CD4-positive, alpha-beta T cell treated with Interleukin-6 at 100 ng/mL for 8 hours (primary cell): ENCODE results near the gene ACOXL.
"Not testable (repeated sequence)": the region's sequence is repeated elsewhere in the genome, so short reads cannot be mapped to it uniquely, and the experiment has no call there.

Experiments
- DNase-seq: peaks from one replicate; pipeline ENCODE4 v3.0.0-alpha.2; 2020; ENCODE audit warnings: mixed read lengths, low spot score

ACOXL gene

DNA sequence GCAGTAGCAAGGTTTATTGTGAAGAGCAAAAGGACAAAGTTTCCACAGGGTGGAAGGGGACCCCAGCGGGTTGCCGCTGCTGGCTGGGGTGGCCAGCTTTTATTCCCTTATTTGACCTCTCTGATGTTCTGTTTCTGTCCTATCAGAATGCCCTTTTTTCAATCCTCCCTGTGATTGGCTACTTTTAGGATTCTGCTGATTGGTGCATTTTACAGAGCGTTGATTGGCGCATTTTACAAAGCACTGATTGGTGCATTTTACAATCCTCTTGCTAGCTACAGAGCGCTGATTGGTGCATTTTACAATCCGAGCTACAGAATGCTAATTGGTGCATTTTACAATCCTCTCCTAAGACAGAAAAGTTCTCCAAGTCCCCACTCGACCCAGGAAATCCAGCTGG, 123.5 kb downstream of the ACOXL start:
- DNase-seq, result not testable (repeated sequence)

DNA sequence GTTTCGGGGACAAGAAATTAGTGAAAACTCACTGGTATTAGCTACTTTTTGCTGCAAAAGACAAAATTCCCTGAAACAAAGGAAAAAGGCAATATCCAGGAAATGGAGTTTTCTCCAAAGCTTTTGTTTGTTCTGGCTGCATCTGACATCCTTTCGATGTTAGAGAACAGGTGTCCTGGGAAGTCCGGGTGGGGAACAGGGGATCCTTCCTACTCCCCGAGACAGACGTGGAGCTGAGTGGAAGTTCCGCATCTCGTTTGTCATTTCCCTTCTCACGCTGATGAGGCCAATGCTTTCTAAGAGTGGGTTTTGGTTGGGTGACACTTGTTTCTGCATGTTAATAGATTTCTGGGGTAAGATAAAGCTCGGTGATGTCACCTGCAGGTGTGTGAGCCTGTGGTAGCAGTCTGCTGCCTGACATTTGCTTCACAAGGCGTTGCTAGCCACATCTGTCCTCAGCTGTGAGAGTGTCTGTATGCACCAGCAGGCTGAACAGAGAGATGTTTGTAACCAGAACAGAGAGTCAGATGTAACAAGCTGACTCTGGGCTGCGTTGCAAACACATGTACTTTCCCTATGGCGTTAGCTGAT, 125.9 kb downstream of the ACOXL start:
- DNase-seq, result peak; percentile 83

DNA sequence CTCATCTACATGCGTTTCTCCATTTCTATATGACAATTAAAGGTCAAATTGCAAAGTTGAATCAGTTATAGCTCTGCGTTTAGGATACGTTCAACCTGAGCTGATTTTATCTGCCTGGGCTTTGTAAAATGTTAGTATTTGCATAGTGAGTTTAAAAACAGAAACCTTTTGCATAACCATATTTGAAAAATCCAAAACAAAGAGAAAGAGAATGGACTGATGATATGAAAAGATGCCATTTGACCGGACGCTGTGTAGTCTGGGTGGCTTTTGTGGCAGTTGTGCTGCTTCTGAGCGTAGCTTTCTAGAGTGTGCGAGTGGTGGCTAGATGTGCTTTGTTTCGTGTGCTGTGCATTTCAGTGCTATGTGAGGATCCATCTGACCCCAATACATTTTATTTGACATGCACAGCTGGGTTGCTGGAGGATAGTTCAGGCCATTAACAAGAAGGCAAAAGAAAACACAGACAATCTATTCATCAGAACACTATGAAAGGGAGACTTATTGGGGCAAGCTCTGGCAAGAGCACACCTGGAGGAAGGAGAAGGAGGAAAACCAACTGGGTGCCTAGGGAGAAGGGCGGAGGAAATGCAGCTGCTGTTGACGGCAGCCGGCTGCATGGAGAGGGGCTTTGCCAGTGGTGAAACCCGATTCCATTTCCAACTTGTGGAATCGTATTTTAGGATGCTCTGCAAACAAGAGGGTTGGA, 126.8 kb downstream of the ACOXL start:
- no peak for DNase-seq

DNA sequence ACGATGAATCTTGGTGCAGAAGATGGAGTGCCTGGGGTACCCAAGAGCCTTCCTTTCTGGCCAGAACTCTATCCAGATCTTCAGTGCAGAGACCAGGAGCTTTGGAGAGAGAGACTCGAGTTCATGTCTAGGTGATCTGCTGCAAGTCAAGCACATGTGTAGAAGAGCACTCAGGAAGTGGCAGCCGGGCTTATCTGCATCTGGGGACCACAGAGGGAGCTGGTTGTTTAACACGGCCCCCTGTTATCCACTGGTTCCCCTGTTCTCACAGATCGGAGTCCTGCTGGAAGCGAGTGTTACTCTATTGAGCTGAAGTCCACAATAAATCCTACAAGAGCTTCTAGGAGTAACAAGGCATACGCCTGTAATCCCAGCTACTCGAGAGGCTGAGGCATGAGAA, 128.3 kb downstream of the ACOXL start:
- DNase-seq, result peak; percentile 19

DNA sequence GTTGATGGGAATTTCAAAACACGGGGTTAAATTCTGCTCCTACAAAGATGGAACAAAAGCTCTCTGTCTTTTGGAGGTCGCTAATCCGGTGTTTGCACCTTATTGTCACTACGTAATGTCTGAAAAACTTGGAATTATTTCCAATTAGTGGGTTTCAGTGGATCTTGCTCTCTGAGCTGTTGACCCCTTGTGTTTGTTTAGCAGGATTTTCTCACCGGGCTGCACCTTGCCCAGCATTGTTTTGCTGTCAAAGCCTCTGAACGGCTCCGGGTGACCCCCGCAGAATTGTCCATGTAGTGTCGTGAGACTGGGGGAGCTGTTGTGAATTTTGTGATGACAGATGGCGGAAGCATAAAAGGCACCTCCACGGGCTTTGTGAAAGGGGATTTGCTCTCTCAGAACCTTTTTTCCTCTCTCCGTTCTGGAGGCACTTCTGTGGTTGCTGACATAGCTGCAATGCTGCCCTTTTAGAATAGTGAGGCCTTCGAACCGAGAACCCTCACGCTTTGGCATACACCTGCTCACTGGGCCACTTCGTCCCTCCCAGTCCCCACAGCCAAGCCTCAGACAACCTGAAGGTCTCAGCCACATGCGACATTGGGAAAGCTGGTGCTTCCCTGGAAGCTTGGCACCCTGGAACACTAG, 129.4 kb downstream of the ACOXL start:
- DNase-seq, result no peak

DNA sequence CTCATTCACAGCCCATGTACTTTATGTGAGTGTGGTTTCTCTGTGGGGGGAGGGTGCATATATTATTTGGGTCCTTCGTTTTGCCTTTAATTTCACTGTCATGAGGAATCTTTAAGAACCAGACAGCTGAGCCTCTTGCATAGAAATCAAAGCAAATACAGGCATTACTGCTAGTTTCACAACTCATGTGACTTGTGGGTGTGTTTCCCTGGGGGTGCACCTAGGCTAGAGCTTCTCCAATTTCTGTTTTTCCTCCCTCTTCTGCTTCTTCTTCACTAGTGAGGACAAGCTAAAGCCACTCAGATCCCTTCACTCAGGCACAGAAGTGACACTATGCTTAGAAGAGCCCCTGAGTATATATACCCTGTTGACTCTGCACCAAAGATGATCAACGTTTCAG, 131.4 kb downstream of the ACOXL start:
- no peak for DNase-seq

DNA sequence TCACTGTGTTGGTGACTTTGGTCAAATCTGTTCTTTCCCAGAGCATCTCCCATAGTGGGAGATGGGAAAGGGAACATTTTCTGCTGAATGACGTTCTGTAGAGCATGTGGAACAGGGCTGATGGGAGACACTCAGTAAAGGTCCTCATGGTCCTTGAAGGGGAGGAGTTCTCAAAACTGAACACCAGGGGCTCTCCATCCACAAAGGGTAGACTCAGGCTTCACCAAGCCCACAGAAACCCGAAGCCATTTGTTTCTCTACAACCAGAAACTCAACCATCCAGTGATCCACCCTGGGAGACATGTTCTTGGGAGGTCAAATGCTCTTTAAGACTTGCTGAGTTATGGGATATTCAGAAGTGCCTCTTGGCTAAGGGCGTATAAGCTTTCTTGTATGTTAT, 131.8 kb downstream of the ACOXL start:
- no peak for DNase-seq

DNA sequence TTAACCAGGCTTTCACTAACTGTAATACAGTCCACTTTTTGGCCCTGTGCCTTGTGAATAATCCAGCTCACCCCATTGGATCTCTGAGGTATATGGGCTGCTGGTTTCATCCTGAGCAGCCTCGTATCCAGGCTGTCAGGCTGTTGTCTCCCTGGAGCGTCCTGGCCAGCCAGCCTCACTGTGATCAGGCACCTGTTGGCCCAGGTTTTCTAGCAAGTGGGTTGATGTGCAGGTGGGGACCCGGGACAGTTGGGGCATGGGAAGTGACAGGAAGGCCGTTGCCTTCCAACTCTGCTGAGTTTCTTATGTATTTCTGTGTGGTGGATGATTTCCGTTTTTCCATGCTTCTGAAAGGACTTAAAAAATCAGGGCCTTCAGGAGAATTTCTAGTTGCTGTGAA, 132.4 kb downstream of the ACOXL start:
- no peak for DNase-seq

DNA sequence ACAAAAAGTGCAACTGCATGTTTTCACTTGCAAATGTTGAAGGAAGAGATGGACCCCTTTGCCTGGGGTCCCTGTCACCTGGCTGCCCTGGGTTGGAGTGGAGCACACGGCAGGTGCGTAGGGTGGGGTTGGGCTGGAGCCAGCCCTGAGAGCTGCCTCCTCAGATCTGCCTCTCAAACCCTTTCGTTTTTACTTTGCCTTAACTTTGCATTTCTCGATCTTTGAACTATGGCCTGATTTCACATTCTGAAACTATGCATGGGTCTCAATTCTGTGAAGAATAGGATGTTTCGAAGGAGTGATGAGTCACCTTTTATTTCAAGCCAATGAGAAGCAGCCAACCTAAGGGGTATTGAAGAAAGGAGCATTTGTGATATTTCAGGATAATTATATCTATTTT, 132.8 kb downstream of the ACOXL start:
- peak; percentile 18 for DNase-seq

DNA sequence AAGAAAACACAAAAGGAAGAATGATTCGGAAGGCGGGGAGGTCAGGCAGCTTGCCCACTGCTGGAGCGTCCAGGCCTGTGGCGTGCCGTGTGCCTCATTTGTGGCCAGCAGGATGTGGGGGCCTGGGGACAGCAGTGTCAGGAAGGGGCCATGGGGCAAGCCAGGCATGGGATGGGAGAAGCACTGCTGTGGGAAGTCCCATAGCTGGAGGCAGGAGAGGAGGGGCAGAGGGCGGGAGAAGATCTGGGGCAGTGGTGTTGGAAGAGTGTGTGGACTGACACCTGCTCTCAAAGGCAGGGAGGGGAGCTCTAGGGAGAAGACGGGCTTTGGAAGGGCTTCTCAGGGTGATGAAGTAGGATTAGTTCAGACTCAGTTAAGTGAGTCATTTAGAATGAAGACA, 133.7 kb downstream of the ACOXL start:
- DNase-seq, result no peak

DNA sequence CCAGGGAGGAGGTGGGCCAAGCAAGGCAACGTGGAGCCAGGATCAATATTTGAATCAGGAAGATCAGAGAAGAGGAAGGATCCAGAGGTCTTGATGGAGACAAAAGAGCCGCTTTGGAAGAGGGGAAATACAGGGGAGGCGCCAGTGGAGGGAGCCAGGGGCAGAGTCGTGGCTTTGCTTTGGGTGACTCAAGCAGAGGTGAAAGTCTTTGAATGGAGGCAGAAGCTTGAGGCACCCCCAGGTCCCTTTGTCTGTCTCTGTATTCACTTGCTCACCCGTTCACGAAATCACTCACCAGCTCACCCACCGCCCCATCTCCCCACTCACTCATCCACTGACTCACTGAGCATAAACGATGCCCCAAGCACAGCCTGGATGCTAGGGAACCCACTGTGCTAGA, 134.1 kb downstream of the ACOXL start:
- no peak for DNase-seq

DNA sequence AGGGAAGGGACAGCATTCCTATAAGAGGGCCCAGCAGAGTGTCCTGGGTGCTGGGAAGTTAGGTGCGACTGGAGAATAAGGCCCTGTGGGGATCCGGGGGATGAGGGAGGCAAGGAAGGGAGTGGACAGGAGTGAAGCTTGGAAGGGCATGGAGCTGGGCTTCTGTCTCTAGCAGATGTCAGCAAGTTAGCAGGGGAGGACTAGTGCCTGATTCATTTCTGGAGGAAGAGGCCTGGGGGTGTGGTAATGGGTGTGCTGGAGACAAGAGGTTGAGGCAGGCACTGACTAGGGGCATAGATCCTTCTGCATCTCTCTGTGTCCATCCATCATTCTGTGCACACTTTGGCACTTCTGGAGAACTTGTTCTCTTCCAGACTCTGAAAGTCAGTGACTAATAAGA, 134.7 kb downstream of the ACOXL start:
- DNase-seq, result no peak

DNA sequence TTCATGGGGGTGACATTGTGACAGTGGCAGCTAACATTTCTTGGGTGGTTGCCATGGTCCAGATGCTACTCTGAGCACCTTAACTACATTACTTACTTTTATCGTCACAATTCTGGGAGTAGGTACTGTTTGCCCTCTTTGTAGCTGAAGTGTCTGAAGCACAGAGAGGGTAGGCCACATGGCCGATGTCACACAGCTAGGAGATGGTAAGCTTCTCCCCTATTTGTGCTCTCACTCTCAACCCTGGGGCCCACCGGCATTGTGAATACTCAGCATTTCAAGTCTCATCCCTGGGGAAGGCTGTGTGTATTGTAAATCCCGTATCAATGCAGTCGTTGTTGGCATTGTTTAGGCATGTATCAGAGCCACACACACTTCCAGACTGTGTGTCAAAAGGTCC, 136.6 kb downstream of the ACOXL start:
- no peak for DNase-seq

DNA sequence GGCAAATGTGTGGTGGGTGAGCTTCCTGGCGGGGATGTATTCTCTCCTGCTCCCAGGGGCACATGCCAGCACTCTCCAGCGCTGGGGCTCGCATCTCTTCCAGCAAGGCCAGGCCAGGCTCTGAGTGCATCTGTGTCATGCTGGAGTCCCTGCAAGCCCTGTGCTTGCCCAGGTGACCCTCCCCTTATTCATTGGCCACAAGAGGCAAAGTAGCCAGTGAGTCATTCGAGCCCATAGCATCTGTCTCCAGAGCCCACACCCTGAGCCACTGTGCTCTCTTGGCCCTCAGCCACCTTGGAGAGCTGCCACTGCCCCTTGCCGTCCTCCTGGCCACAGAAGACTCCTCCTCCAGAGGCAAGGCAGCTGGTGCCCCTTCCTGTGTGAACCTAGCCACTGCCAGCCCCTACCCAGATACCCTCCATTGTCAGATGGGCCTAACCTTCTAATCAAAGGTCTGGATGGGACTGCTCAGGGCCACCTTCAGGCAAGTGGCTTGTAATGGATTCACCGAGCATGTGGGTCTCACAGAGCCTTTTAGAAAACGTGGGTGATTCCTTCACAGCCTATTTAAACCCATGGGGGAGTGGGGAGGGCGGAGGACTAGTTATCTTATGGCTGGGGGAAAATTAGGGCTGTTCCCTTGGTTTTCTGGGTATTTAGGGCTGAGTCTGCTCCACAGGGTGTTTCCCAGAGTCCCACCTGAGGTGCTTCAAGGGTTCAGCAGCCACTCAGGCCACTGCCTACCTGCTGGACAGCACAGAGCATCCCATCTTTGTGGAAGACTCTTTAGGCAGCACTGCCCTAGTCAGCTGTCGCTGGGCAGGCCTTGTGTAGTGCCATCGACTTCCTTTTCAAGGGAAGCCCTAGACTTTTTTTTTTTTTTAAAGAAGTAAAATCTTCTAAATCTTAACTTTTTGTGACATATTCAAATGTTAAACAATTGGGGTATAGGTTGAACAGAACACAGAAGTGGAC, 137.4 kb downstream of the ACOXL start:
- DNase-seq, result no peak

DNA sequence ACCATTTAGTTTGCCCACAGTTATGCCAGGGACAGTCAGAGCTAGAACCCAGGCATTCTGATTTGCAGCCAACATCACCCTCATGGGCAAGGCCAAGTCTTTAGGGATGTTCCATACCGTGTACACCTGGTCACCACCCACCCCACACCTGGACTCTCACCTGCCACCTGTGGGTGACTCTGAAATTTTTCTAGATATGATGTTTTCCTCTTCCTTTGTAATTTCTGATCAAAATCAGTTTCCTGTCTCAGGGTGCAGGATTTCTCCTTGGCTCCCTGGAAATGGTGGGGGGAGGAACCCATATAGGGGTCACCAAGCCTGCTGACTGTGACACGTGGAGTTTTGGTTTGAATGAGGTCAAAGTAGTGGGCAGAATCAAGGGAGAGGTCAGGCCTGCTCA, 138.2 kb downstream of the ACOXL start:
- no peak for DNase-seq

DNA sequence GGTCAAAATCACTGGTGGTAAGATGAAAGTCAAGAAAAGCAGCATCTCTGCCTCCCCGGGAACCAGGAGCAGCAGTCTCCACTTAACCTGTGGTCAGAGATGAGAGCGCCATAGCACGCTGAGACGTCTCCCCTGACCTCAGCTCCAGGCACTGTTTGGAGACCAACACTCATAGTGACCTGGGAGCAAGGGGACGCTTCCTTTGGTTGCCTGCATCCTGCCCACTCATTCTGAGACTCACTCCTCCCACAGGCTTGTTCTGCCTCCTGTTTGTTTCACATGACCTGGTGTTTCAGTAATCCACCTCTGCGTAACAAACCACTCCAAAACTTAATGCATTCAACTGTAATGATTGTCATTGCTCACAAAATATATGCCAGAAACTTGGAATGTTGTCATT, 139.3 kb downstream of the ACOXL start:
- no peak for DNase-seq

DNA sequence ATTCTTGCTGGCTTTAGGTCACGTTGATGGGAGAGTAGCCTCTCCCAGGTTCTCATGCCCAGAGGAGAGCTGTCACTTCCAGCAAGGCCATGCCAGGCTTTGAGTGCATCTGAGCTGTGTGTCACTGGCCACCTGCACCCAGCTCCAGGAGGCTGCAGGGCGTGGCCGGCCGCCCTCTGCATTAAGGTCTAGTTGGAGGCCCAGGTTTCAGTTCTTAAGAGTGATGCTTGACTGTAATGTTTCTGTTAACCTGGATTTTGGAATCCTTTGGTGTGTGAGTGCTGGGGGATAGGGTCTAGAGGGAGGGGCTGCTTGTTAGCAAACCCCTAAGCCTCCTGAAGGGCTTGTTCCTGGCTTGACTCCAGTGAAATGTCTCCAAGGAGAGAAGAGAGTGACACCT, 140.1 kb downstream of the ACOXL start:
- no peak for DNase-seq

DNA sequence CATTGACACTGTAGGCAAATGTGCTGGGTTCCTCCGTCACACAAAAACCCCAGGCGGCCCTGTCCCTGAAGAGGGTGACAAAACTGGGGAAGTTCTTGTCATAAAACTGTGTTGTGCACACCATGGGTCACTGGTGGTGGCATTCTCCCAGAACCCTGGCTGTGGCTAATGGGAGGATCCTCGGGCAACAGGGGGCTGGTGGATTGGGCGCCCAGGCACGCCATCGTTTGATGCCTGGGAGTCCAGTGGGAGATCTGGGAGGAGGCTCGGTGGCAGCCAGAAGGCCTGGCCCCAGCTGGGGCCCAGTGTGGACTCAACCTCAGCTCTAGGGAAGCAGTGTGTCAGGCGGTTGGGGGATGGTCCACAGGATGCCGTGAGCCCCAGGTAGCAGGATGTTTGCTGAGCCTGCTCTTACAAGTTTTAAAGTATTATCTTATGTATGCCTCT, 140.7 kb downstream of the ACOXL start:
- DNase-seq, result no peak

DNA sequence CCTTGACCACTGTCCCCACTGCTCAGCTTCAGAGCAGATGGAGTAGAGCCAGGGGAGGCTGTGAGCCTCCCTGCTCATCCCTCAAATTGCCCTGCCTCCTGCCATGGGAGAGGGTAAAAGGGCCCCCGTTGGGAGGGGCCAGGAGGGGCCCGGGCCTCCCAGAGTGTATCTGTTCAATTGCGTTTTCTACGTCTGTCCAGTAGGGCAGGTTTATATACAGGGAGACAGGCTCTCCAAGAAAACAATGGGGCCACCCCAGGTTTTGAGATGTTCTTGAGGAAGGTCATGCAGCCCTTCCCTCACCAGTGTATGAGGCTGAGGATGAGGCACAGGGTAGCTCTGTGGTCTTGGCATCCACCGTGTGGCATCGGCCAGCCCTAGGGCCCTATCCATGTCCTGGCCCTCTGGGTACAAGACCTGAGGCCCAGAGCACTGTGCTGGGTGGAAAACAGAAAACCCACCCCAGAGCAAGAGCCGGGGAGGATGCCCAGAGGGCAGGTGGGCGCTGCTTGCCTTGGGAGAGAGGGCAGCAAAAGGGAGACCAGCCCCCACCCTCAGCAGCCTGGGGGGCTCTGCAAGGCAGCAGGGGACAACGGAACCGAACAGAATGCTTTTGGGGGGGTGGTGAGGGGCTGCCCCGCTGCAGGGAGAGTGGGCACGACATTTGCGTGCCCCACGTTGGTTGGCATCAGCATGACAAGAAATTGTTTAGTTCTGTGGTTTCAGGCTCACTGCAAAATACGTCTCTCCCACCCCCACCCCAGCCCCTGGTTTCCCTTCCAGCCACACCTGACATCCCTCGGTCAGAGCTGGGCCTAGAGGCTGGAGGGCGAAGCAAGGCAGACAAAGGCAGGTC, 141.5 kb downstream of the ACOXL start:
- no peak for DNase-seq

DNA sequence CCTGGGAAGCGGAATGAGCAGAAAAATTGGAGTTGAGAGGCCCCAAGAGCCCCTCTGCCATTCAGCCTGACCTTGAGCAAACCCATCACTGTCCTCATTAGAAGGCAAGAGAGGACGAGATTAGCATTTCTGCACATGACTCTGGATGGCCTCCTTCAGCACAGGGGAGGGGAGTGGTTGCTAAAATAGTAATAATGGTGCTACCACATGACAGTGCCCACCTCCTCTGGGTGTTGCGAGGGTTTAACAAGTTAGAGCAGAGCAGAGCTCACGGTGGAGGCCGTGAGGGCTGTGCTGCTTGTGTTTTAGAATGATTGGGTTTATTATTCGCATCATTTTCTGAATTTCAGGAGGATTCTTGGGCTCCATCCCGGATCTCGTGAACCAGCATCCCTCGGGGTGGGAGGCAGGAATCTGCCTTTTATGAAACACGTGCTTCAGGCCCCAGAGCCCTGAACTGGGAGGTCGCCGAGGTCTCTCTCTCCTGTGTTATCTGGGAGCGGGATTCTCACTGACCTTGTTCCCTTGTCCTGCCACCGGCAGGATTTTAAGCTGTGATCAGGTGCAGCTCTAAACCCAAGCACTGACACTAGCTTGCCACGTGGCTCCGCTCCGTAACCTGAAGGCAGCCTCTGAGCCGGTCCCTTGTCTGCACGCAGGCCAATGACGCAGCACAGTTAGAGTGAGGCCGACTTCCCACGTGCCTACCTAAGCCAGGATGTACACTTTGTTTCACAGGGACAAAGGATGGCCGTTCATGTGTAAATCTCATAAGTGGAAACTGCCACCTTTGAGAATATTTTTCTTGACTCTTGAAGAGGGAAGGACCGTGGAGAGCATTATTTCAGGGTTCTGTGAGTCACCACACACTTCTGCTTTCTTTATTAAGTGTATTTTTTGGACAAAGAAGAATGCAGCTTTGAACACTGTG, 142.3 kb downstream of the ACOXL start:
- no peak for DNase-seq
